NCI-H446 (cell line): ENCODE results near the gene CENPC.
"Not testable (repeated sequence)": the region's sequence is repeated elsewhere in the genome, so short reads cannot be mapped to it uniquely, and the experiment has no call there.

Source experiments
- DNase-seq, 2 experiments: peaks; one replicate each; lab custom pipeline; 2025; lab: John Stamatoyannopoulos, UW

Gene CENPC

DNA sequence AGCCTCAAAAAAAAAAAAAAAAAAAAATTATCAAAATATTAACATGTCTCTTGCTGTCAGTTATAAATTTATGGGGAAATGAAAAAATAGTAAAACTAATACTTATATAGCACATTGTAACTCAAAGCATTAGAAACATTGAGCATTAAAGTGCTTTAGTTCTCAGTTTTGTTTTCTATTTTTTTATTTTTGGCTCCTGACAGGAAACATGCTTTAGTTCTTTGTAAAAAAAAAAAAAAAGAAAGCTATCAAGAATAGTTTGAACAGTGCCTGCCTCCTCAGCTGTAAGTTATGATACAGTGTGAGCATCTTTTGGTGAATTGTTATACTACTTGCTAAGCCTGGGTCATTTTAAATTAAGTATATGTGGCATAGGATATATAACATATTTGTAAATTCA lies 5.1 kb upstream of the CENPC start:
- no peak for DNase-seq

- no peak for DNase-seq
These were observed 3.8 kb upstream of the CENPC start for GRCh38 chr4:67549123-67549522.

DNA sequence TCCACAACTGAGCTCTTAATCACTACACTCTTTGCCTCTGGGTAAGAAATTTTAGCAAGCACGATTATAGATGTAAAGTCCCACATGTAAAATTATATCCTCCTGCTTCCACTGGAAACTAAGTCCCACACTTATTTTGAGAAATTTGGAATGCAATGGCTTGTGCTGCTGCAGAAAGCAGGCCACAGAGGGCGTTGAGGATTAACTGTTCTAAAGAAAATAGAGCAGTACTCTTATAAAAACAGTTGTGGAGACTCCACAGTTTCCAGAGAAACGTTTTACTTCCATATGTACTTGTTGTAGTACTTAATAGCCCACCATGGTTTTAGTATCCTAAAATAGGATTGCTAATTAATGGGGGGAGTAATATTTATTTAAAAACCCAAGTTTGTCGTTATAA lies 1.7 kb upstream of the CENPC start:
- no peak for DNase-seq

- DNase-seq, result no peak
These were observed 677 bp upstream of the CENPC start for GRCh38 chr4:67546004-67546356.

DNA sequence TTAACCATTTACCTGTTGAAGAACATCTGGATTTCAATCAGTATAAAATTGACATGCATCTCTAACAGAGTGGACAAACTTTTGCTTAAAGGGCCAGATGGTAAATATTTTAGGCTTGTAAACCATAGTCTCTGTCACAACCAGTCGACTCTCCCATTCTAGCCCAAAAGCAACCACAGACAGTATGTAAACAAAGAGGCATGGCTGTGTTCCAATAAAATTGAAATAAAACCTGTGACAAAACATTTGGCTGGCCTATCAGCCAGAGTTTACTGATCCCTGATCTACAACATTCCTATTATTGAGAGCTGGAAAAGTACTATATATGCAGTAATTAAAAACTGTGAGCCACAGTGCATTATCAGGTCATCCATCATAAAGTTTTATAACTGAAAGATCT lies 3.2 kb downstream of the CENPC start:
- DNase-seq, result no peak

DNA sequence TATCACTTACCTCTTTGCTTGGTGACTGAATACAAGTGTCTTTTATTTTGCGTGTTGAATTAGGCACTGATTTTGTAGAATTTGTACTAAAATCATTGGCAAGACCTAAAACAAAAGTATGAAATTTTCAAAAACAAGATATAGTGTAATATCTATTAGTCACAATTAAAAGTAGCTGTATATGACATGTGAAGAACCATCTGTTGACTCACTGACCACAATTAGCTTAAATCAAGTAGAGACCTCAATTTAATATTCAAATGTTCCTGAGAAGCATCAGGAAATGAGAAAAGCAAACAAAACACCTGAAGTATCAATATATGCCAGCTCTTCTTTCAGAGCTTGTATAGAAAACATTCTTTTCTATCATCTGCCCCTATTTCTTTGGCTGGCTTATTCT lies 5.5 kb downstream of the CENPC start:
- no peak for DNase-seq

DNA sequence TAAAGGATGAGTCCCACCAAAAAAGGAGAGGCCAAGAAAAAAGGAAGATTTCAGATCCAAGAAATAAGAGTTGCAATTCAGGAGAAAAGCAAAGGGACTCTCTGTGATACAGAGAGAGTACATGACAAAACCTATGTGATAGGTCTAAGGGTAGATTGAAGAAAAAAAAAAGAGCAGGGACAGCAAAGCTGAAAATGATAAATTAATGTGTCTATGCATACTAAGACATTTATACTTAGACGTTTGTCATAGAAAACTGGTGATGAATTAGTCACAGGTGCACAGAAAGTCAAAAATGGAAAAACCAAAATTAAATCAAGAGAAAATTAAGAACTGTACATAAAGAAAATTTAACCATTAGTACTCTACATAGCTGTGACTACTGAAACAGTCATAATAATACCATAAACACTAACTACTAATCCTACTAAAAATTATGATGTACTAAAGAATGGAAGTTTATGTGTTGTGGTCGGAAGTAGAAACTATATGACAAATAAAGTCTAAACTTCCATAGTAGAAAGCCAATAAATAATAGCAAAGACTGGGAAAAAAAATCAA lies 9.9 kb downstream of the CENPC start:
- DNase-seq, result no peak

DNA sequence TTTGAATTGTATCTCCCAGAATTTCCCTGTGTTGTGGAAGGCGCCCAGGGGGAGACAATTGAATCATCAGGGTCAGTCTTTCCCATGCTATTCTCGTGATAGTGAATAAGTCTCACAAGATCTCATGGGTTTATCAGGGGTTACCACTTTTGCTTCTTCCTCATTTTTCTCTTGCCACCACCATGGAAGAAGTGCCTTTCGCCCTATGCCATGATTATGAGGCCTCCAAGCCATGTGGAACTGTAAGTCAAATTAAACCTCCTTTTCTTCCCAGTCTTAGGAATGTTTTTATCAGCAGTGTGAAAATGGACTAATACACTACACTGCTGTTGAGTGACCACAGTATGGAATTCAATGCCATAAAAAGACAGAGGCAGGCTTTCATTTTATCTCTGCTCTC lies 12.2 kb downstream of the CENPC start:
- no peak for DNase-seq

- DNase-seq, result not testable (repeated sequence)
These were observed 12.9 kb downstream of the CENPC start for GRCh38 chr4:67532397-67532796.

GRCh38 chr4:67531379-67531962 lies 13.8 kb downstream of the CENPC start:
- no peak for DNase-seq

DNA sequence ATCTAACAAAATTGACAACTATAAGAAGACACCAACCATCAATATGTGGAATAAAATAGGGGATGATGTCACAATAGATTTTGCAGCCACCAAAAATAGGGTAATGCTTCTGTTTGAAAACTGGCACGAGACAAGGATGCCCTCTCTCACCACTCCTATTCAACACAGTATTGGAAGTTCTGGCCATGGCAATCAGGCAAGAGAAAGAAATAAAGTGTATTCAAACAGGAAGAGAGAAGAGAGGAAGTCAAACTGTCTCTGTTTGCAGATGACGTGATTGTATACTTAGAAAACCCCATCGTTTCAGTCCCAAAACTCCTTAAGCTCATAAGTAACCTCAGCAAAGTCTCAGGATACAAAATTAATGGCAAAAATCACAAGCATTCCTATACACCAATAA lies 21.2 kb downstream of the CENPC start:
- DNase-seq, result not testable (repeated sequence)

DNA sequence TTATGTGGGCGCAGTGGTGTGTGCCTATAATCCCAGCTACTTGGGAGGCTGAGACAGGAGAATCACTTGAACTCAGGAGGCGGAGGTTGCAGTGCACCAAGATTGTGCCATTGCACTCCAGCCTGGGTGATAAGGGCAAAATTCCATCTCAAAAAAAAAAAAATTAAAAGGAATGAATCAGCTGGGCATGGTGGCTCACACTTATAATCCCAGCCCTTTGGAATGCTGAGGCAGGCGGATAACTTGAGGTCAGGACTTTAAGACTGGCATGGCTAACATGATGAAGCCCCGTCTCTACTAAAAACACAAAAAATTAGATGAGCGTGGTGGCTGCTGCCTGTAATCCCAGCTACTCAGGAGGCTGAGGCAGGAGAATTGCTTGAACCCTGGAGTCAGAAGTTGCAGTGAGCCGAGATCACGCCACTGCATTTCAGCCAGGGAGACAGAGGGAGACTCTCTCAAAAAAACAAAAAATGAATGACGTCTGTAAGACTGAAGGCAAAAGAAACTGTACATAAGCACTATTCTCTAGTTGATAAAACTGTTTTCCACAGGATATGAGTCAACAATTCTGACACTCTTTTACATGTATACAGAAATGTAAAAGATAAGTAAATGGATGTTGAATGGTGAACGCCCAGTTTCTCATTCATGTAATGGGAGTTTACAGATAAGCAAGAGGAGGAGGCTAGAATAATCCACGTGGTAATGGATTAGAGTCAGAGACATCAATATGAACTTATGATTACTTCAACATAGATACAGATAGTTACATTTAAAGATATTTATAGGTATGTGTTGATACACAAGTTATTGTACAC lies 22.2 kb downstream of the CENPC start:
- DNase-seq, result no peak

- no peak for DNase-seq
These were observed 23.1 kb downstream of the CENPC start for GRCh38 chr4:67522230-67522629.

- no peak for DNase-seq
These were observed 23.8 kb downstream of the CENPC start for GRCh38 chr4:67521506-67521905.

DNA sequence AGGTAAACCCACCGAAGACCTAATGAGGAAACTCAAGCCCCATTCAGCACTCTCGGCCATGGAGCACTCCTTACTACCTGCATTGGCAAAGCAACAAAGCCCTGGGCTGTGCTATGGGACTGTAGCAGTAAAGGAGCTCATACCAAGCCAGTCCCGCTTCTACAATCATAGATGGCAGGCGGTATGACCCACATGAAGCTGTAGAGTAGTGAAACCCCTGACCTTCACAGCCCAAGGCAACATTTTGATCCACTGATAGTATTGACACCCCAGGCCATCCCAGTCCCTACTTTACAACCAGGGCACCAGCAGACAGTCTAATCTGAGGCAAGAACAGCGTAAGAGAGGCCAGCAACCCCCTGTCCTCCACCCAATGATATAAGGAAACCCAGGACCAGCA lies 25.2 kb downstream of the CENPC start:
- DNase-seq, result no peak

DNA sequence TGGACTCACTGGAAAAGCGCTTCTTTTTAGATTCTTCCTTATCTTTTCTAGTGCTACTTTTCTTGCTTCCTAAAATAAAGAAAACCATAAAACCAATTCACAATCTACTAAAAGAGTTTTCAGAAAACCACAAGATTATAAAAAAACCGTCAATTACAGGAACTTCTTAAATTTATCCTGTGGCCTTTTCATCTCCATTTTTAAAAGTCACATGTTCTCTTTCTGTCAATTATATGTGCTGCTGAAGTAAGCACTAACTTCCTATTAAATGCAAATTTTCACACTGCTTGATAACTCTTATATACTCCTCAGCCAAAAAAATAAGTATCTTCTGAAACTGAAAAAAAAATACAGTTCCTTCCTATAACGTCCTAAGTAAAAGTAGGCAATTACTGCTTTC lies 32.8 kb downstream of the CENPC start:
- DNase-seq, result no peak

DNA sequence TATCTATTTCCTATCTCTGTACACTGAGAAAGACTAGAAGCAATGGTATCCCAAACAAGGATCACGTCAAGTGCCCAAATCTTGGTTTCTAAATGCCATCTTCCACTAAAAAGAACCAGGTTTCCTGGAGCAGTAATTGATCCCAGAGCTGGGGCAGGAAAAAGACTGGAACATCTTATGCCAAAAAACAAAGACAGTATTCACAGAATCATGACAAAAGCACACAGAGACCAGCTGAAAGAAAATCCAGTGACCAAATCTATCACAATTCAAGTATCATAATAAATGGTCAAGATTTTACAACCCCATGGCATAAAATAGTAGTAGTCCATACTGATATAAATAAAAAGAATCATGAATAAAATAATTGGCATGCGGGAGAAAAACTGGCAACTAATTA lies 44.9 kb downstream of the CENPC start:
- DNase-seq, result no peak

DNA sequence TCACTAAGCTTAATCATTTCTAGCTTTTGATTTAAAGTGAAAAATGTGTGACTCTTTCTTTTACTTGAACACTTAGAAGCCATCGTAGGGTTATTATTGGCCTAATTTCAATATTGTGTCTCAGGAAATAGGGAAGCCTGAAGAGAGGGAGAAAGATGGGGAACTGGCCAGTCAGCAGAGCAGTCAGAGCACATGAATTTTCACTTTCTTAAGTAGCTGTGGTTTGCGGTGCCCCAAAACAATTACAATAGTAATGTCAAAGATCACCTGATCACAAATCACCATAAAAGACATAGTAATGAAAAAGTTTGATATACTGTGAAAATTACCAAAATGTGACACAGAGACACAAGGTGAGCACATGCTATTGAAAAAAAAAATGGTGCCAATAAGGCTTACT lies 45.5 kb downstream of the CENPC start:
- no peak for DNase-seq

GRCh38 chr4:67483868-67484602 lies 61.3 kb downstream of the CENPC start:
- peak in 1 of 2 experiments; percentile 19 for DNase-seq

DNA sequence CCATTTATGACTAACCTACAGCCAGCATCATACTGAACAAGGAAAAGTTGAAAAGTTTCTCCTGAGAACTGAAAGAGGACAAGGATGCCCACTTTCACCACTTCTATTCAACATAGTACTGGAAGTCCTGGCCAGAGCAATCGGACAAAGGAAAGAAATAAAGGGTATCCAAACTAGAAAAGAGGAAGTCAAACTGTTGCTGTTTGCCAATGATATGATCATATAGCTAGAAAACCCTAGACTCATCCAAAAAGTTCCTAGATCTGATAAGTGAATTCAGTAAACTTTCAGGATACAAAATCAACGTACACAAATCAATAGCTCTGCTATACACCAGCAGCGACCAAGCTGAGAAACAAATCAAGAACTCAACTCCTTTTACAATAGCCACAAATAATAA lies 64.5 kb downstream of the CENPC start:
- no peak for DNase-seq

DNA sequence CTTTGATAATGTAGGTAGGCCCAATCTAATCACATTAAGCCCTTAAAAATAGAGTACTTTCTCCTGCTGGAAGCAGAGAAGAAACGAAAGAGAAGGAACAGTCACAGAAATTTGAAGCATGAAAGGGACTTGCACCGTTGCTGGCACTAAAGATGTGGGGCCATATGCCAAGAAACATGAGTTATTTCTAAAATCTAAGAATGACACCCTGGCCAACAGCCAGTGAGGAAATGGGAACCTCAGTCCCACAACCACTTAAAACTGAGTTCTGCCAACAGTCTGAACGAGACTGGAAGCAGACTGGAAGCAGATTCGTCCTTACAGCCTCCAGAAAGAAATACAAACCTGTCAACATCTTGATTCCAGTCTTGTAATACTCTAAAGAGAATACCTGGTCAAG lies 70.1 kb downstream of the CENPC start:
- DNase-seq, result peak in 1 of 2 experiments; percentile 57

DNA sequence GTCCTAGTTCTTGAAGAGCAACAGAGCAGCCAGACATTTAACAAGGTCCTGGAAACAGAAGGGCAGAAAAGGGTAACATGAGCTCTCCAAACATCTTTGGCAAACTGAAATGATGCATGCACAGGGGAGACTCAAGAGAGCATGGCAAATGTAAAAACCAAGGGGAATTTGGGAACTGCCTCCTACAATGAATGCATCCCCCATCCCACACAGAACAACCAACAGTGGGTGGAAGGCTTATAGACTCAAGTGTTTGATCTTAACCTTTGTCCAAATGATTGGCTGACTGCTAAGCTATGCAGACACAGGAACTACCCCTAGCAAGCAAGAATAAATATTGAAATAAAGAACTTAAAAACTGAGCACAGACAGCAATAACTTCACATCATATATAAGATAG lies 74.4 kb downstream of the CENPC start:
- DNase-seq, result peak in 1 of 2 experiments; percentile 5

- DNase-seq, result no peak
These were observed 76.5 kb downstream of the CENPC start for GRCh38 chr4:67468830-67469229.
